Heart left ventricle (tissue), 16 donors: ENCODE results near the gene BARX1. TPM values are rescaled to one million over a fixed set of nuclear protein-coding genes. Genes with fewer than 3 reads are reported as not detected.
A peak's percentile ranks its signal among the peaks of the same experiment; 100 is the strongest.

Experiments
- ATAC-seq, 4 donors: fragments of 200-7000 bp; cut with Tn5 transposase; one replicate each; pipeline ENCODE4 v1.9.1; 2020 to 2022; ENCODE audit warnings: moderate library complexity in 4 of 4, mild to moderate bottlenecking in 3 of 4, moderate number of reproducible peaks in 1 of 4
- DNase-seq, 5 donors: peaks; one replicate each; pipeline ENCODE4 v3.0.0-alpha.2; 2020
- H3K27ac ChIP-seq, 12 donors: fragments of 200-600 bp; sonication (generic) in 4 of 12; one replicate each; pipeline versions ENCODE4 v1.5.0 to v1.8.0; 2016 to 2022; ENCODE audit warnings: mild to moderate bottlenecking in 2 of 12
- H3K27me3 ChIP-seq, 9 donors: fragments of 200-600 bp; sonication (generic) in 2 of 9; one replicate each; pipeline versions ENCODE4 v1.5.1 to v1.8.0; 2016 to 2022; ENCODE audit warnings: mild to moderate bottlenecking in 3 of 9
- H3K36me3 ChIP-seq, 9 donors: fragments of 200-600 bp; sonication (generic) in 2 of 9; one replicate each; pipeline versions ENCODE4 v1.5.0 to v1.8.0; 2018 to 2022; ENCODE audit warnings: mild to moderate bottlenecking in 2 of 9
- H3K4me1 ChIP-seq, 12 donors: fragments of 200-600 bp; sonication (generic) in 4 of 12; one replicate each; pipeline versions ENCODE4 v1.5.0 to v1.8.0; 2016 to 2022; ENCODE audit warnings: mild to moderate bottlenecking in 3 of 12
- H3K4me3 ChIP-seq, 12 donors: fragments of 200-600 bp; sonication (generic) in 4 of 12; one replicate each; pipeline versions ENCODE4 v1.5.0 to v1.8.0; 2017 to 2022; ENCODE audit warnings: mild to moderate bottlenecking in 9 of 12, moderate library complexity in 4 of 12
- H3K9me3 ChIP-seq, 12 donors: fragments of 200-600 bp; sonication (generic) in 4 of 12; one replicate each; pipeline versions ENCODE4 v1.5.0 to v1.8.0; 2016 to 2022; ENCODE audit warnings: mild to moderate bottlenecking in 1 of 12
- CTCF ChIP-seq, 12 donors: fragments of 200-600 bp; sonication (generic) in 4 of 12; IDR thresholded peaks; one replicate each; pipeline versions ENCODE4 v1.5.0 to v1.8.0; 2018 to 2022; ENCODE audit warnings: antibody characterized with exemption in 12 of 12, mild to moderate bottlenecking in 5 of 12
- POLR2A ChIP-seq, 2 donors: fragments of 450-650 bp; IDR thresholded peaks; one replicate each; pipeline ENCODE4 v1.6.1; 2017; ENCODE audit warnings: antibody characterized with exemption in 2 of 2, mild to moderate bottlenecking in 2 of 2, moderate library complexity in 2 of 2
- WGBS, 4 donors: extraction: QIAGEN DNeasy Blood & Tissue Kit in 2 of 4; methylation state at CpG; one replicate each; pipeline versions ENCODE4 v1.1.5 to v1.1.7; 2013 to 2018; 5-methylcytosine and 5-hydroxymethylcytosine counted together
- intact Hi-C, 10 donors: fragments of 100-400 bp; cut with DNase I; formaldehyde crosslinking; loops; one replicate each; pipeline versions ENCODE4 v1.11.1 to v1.14.2; 2022
- polyA plus RNA-seq, 2 donors: library from polyadenylated mRNA; stranded (reverse); fragments of 200-250 nt; gene quantifications; one replicate each; pipeline ENCODE4 v1.2.3, GENCODE V29; 2013
- total RNA-seq, 9 donors: library from RNA; depleted of rRNA in 2 of 9; stranded (reverse); fragments of >200 nt in 2 of 9; fragmentation: NEBNext Ultra II Directional in 3 of 9; extraction: Animal tissue kit (Norgen Biotek cat#: 25700) in 3 of 9; gene quantifications; one replicate each; pipeline versions ENCODE4 v1.1.0 to v1.2.4, GENCODE V29; 2016 to 2023
- donor health status: ischemic (EF 13 %, LVEDD 7.1; RV severe dilation, severe dysfunction).
- donor health status: healthy with polysubstance abuse.
- donor health status: DM: no; HTN: yes; CAD: no.
- donor health status: DM: no; HTN: no; CAD: no.
- donor health status: ischemic (EF 25% LVEDD 6.9; RV normal size, moderate dysfunction).
- donor health status: ischemic (EF 25% LVEDD 5.7; RV mildly dilated, moderate dysfunction).
- donor health status: healthy.
- donor health status: DM: yes; HTN: yes; CAD: no.
- donor health status: ischemic (EF 35%, LVEDD 5.7; RV mildly dilated, moderate dysfunction).
- donor health status: nonischemic (EF 11% LVEDD 7.7; RV severe dilation, severe dysfunction).
- donor health status: DM: yes; HTN: yes; CAD: no.
- donor health status: PGD.
- donor health status: ischemic (EF 29% LVEDD 5.4; RV normal size, mild dysfunction).
- donor health status: nonischemic (EF 23%, LVEDD 6.1; RV moderate dilation, normal function).

The BARX1 gene
- total and polyA plus RNA-seq, 11 donors, result not detected

- Histone ChIP-seq H3K9me3 (no peaks in the 10 kb centered on the region), H3K27ac (no peak overlapping the region), H3K36me3 (no peaks in the 10 kb centered on the region), H3K4me1 (peaks cover 3 to 38% (median 24%) of the 10 kb centered on the region in 12 donors), H3K4me3 (no peak overlapping the region), H3K27me3 (peaks cover 36 to 72% (median 48%) of the 10 kb centered on the region in 9 donors)
- no peak for ATAC-seq
- no peak for DNase-seq
- intact Hi-C loops, result loop anchor here in 8 of 10 donors (2.0 to 10.0 kb wide), 8 partner anchors 135 to 807 kb away; no protein-coding TSS in a partner anchor
- TF ChIP-seq CTCF (IDR thresholded peaks at IDR 0.05) (no peak), POLR2A (IDR thresholded peaks at IDR 0.05) (no peak)
- 75 to 87% (median 80%) methylated on average over 1 of the region's 1 CpG for WGBS, 4 donors
Observed at GRCh38 chr9:93962017-93962416, 6.9 kb upstream of the BARX1 start.

- intact Hi-C loops, result loop anchor here in 6 of 10 donors (5.0 to 10.0 kb wide), 6 partner anchors 134 to 806 kb away; no protein-coding TSS in a partner anchor
- Histone ChIP-seq H3K9me3 (no peaks in the 10 kb centered on the region), H3K4me1 (peaks cover 3 to 38% (median 24%) of the 10 kb centered on the region in 12 donors), H3K36me3 (no peaks in the 10 kb centered on the region), H3K27ac (no peak overlapping the region), H3K4me3 (no peak overlapping the region), H3K27me3 (peaks cover 43 to 73% (median 54%) of the 10 kb centered on the region in 9 donors)
- no peak for TF ChIP-seq POLR2A (IDR thresholded peaks at IDR 0.05)
- no peak for TF ChIP-seq CTCF (IDR thresholded peaks at IDR 0.05)
- DNase-seq (peak in 1 of 5 donors; percentile 39), ATAC-seq (no peak)
- WGBS, 4 donors, result 32 to 53% (median 45%) methylated on average over 11 of the region's 11 CpGs
Observed at GRCh38 chr9:93960971-93961841, 6.1 kb upstream of the BARX1 start.

GRCh38 chr9:93960221-93960970 is 5.2 kb upstream of the BARX1 start:
- no peaks in the 10 kb centered on the region for H3K9me3 ChIP-seq
- TF ChIP-seq POLR2A (IDR thresholded peaks at IDR 0.05), result no peak
- TF ChIP-seq CTCF (IDR thresholded peaks at IDR 0.05), result no peak
- no peak overlapping the region for H3K27ac ChIP-seq
- H3K4me1 ChIP-seq, result peaks cover 3 to 45% (median 30%) of the 10 kb centered on the region in 12 donors
- DNase-seq, result peak in 1 of 5 donors; percentile 68
- 6 to 11% (median 8%) methylated on average over 48 to 63 of the region's 63 CpGs for WGBS, 4 donors
- no peak for ATAC-seq
- H3K4me3 ChIP-seq, result peak overlapping the region in 1 of 12 donors; percentile 5
- intact Hi-C loops, result loop anchor here in 6 of 10 donors (5.0 to 10.0 kb wide), 6 partner anchors 133 to 806 kb away; no protein-coding TSS in a partner anchor
- peaks cover 49 to 76% (median 62%) of the 10 kb centered on the region in 9 donors for H3K27me3 ChIP-seq
- no peaks in the 10 kb centered on the region for H3K36me3 ChIP-seq
